Small intestine (tissue), 7 donors: ENCODE measurements around the gene CAMK2A. TPM values are rescaled to one million over a fixed set of nuclear protein-coding genes. Genes with fewer than 3 reads are reported as not detected.

ENCODE experiments used
- DNase-seq, 2 donors: peaks; one replicate each; pipeline versions ENCODE4 v3.0.0 to v3.0.0-alpha.2; 2013
- FAIRE-seq: peaks from 2 replicates; lab custom pipeline; 2012; peaks lifted over from hg19 to GRCh38; lab: Jason Lieb, UNC
- H3K27ac ChIP-seq, 3 donors: one replicate each; pipeline ENCODE4 v1.5.1; 2013; ENCODE audit warnings: low read length in 2 of 3, mild to moderate bottlenecking in 2 of 3, control low read depth in 1 of 3, inconsistent platforms in 1 of 3, low read depth in 1 of 3, moderate library complexity in 1 of 3
- H3K27me3 ChIP-seq, 3 donors: one replicate each; pipeline ENCODE4 v1.6.1; 2013; ENCODE audit warnings: low read length in 3 of 3, inconsistent platforms in 1 of 3; ENCODE audit not compliant: control insufficient read depth in 3 of 3, insufficient read depth in 3 of 3
- H3K36me3 ChIP-seq, 3 donors: one replicate each; pipeline ENCODE4 v1.6.1; 2013; ENCODE audit warnings: low read length in 3 of 3, inconsistent platforms in 1 of 3, low read depth in 1 of 3, mild to moderate bottlenecking in 1 of 3, moderate library complexity in 1 of 3; ENCODE audit not compliant: control insufficient read depth in 3 of 3, insufficient read depth in 2 of 3
- H3K4me1 ChIP-seq, 3 donors: one replicate each; pipeline ENCODE4 v1.6.1; 2013; ENCODE audit warnings: low read length in 2 of 3, inconsistent platforms in 1 of 3, low read depth in 1 of 3, mild to moderate bottlenecking in 1 of 3, moderate library complexity in 1 of 3; ENCODE audit not compliant: control insufficient read depth in 3 of 3, insufficient read depth in 2 of 3
- H3K4me3 ChIP-seq, 3 donors: one replicate each; pipeline ENCODE4 v1.5.1; 2013; ENCODE audit warnings: low read length in 3 of 3, control low read depth in 1 of 3, inconsistent platforms in 1 of 3, low read depth in 1 of 3, mild to moderate bottlenecking in 1 of 3, moderate library complexity in 1 of 3
- H3K9me3 ChIP-seq, 2 donors: one replicate each; pipeline ENCODE4 v1.6.1; 2013; ENCODE audit warnings: low read depth in 1 of 2, low read length in 1 of 2; ENCODE audit not compliant: control insufficient read depth in 2 of 2, insufficient read depth in 1 of 2
- WGBS, 3 donors: extraction: QIAGEN DNeasy Blood & Tissue Kit; methylation state at CpG; one replicate each; pipeline ENCODE4 v1.1.7; 2013; 5-methylcytosine and 5-hydroxymethylcytosine counted together
- polyA plus RNA-seq, 4 donors: library from polyadenylated mRNA; stranded (reverse) in 3 of 4; unstranded in 1 of 4; fragments of 200-250 nt in 3 of 4; fragments of 120-200 nt in 1 of 4; gene quantifications; one replicate each; pipeline versions ENCODE4 v1.2.1 to v1.2.3, GENCODE V29; 2013
- donor health status: healthy with polysubstance abuse.
- donor health status: control.
- donor health status: control.
- donor health status: Bipolar disorder and iron deficiency.
- donor health status: healthy.

CAMK2A gene
- polyA plus RNA-seq, 4 donors: 0.46 to 0.52 TPM; not detected in 2

DNA sequence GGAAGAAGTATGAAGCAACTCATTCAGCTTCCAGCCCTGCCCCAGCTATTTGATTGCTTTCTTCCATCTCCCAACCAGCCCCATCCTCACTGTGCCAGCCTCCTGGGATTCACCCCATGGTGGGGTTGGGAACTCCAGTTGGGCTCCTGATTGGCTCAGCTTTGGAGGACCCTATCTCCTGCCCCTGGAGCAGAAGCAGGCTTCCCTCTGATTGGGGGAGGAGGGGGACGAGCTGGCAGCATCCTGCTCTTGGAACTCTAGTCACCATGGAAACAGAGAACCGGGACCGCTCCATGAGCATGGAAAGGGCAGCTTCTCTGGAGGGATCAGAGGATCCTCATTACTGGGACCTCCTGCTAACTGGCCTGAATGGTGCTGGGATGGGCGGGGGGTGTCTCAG, 97.1 kb downstream of the CAMK2A start:
- H3K36me3 ChIP-seq: peaks cover 0 to 29% (median 0%) of the 10 kb centered on the region in 3 donors
- no peak for DNase-seq

DNA sequence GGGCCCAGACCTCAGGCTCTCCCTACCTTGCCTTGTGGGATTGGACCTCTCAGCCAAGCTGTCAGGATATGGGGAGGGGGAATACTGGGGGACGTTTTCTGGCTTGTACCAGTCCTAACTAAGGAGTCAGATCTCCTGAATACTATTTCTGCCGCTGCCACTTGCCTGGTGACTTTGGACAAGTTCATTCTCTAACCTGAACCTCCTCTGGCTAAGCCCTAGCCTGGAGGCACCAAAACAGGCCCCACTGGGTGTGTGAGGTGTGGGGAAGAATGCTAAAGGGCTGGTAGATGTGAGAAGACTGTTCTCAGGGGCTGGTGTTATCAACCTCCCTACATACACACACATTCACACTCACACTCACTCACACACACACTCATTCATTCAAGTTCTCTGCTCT, 98.6 kb downstream of the CAMK2A start:
- WGBS, 3 donors: 35 to 53% (median 42%) methylated on average over 2 of the region's 2 CpGs
- no peak overlapping the region for H3K4me3 ChIP-seq
- FAIRE-seq: no peak

More for the DNA sequence above, 97.1 kb downstream of the CAMK2A start:
- Histone ChIP-seq H3K27ac (no peak overlapping the region), H3K4me3 (no peak overlapping the region), H3K9me3 (no peaks in the 10 kb centered on the region), H3K27me3 (peaks cover 0 to 15% (median 0%) of the 10 kb centered on the region in 3 donors), H3K4me1 (peaks cover 0 to 35% (median 3%) of the 10 kb centered on the region in 3 donors)
- WGBS, 3 donors: 77 to 91% (median 87%) methylated on average over 4 of the region's 4 CpGs
- no peak for FAIRE-seq

DNA sequence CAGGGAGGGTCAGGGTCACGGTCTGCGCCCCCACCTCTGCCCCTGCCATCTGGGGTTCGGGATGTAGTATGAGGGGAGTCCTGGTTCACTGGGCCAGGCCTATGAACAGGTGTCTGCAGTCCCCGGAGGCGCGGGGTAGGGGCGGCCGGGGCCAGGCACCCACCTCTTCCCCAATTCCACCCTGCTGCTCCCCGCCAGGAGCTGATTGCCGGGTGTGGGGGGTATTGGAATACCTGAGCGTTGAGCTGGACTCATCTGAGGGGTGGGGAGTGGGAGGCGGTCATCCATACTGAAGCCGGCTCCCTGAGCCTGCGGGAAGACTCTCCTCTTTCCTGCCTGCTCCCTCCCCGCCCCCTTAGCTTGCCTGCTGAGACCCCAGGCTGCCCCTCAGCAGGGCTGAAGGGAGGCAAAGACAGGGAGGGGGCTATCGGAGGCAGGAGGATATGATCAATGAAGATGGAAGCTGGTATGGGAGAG, 99.0 kb downstream of the CAMK2A start:
- H3K9me3 ChIP-seq: no peaks in the 10 kb centered on the region
- H3K27ac ChIP-seq: no peak overlapping the region
- peak overlapping the region in 1 of 3 donors; percentile 23 for H3K4me3 ChIP-seq
- peaks cover 0 to 27% (median 3%) of the 10 kb centered on the region in 3 donors for H3K36me3 ChIP-seq
- DNase-seq (no peak), FAIRE-seq (no peak)
- peaks cover 11 to 54% (median 12%) of the 10 kb centered on the region in 3 donors for H3K4me1 ChIP-seq
- 43 to 54% (median 51%) methylated on average over 14 to 16 of the region's 16 CpGs for WGBS, 3 donors
- peaks cover 0 to 15% (median 0%) of the 10 kb centered on the region in 3 donors for H3K27me3 ChIP-seq

More for the DNA sequence above, 98.6 kb downstream of the CAMK2A start:
- Histone ChIP-seq H3K27me3 (peaks cover 0 to 15% (median 0%) of the 10 kb centered on the region in 3 donors), H3K4me1 (peaks cover 7 to 50% (median 8%) of the 10 kb centered on the region in 3 donors), H3K9me3 (no peaks in the 10 kb centered on the region), H3K27ac (no peak overlapping the region), H3K36me3 (peaks cover 0 to 27% (median 3%) of the 10 kb centered on the region in 3 donors)
- DNase-seq: no peak

DNA sequence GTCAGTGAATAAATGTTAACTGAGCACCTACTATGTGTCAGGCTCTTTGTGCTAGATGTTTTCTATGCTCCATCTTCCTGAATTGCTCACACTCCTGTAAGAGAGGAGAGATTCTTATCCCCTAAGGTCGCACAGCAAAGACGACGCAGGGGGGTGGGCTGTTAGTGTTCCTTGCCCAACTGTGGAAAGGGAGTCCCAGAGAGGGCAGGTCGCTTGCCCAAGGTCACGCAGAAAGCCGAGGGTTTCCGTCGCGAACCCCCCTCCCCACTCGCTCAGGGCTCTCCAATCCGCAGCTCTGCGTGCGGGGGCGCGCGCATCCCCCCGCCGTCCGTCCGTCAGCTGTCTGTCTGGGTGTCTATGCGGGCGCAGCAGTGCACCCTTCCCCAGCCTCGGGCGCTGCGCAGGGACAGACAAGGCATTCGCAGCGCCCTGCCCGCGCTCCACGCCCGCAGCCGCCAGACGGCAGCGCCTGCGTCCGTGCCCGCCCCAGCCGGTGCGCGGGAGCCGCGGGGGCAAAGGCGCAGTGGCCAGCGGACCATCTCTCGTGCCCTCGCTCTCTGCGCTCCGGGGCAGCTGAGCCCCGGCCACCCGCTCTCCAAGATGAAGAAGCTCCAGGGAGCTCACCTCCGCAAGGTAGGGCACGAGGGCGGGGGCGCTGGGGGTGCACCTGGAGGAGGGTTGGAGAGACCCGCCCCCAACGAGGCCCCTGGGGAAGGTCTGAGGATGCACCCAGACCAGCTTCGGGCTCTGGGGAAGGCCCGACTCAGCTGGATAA, 99.7 kb downstream of the CAMK2A start, which contains the start of gene SLC6A7:
Gene SLC6A7, plus strand, starts transcription at position 335 of the 775 bp plus-strand sequence. Its CDS starts 266 bp downstream, at position 601.
- Histone ChIP-seq H3K27ac (peak within 1 kb of the TSS in 1 of 3 donors; percentile 93), H3K36me3 (peaks cover 0 to 24% (median 3%) of the 10 kb centered on the region in 3 donors), H3K4me1 (peaks cover 12 to 60% (median 13%) of the 10 kb centered on the region in 3 donors), H3K4me3 (peak within 1 kb of the TSS in 2 of 3 donors; percentile 3 to 41), H3K9me3 (no peaks in the 10 kb centered on the region), H3K27me3 (peaks cover 0 to 15% (median 0%) of the 10 kb centered on the region in 3 donors)
- FAIRE-seq: no peak
- DNase-seq: peak; percentile 43 to 52
- 2 to 10% (median 7%) methylated on average over 52 to 58 of the region's 58 CpGs for WGBS, 3 donors

DNA sequence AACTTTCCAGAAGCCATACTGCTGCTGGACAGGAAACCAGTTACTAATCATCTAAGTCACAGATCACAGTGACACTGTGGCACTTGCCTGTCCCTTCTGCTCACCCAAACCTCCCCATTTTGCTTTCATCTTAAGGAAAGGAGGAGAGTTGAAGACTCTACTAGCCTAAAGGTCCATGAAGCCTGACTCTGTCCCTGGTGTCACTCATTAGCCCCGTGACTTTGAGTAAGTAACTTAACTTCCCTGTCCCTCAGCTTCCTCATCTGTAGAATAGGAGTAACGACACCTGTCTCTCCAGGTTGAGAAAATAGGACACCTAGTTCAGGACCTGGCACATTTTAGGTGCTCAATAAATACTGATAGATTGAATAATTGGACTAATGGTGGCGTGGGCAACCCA, 100.2 kb downstream of the CAMK2A start:
- peaks cover 0 to 15% (median 0%) of the 10 kb centered on the region in 3 donors for H3K27me3 ChIP-seq
- H3K4me3 ChIP-seq: peak overlapping the region in 1 of 3 donors; percentile 41
- peaks cover 13 to 65% (median 14%) of the 10 kb centered on the region in 3 donors for H3K4me1 ChIP-seq
- peaks cover 0 to 24% (median 3%) of the 10 kb centered on the region in 3 donors for H3K36me3 ChIP-seq
- no peak overlapping the region for H3K27ac ChIP-seq
- no peaks in the 10 kb centered on the region for H3K9me3 ChIP-seq
- no peak for FAIRE-seq
- no peak for DNase-seq
- WGBS, 3 donors: 42 to 61% (median 47%) methylated on average over 3 of the region's 3 CpGs

DNA sequence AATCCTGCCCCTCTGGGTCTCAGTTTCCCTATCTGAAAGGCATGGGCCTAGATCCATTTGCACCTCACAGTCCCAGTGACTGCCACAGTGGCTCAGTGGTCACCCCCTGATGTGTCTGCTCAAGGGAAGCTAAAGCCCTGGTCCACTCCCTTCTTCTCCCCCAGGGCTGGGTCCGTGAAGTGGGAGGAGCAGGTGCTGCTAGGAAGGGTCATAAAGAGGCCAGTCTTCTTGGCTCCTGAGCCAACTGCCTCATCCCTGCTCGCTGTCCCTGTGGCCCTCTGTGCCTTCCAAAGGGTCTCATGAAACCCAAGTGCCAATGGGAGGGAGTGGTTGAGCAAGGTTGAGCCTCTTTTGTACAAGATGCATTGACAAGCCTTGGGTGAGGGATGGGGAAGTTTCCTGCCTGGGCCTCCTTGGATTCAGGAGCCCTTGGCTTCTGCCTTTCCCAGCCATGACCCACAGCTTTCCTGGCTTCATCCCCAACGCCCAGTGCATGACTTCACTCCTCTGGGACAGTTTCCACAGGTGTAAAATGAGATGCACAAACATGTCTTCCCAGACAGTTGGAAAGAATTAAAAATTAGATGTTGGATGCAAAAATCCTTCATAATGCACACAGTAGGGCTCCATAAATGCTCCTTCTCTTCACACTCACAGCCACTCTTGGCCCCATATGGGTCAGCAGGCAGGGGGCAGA, 101.3 kb downstream of the CAMK2A start:
- H3K27ac ChIP-seq: peak overlapping the region in 1 of 3 donors; percentile 93
- H3K4me1 ChIP-seq: peaks cover 17 to 76% (median 17%) of the 10 kb centered on the region in 3 donors
- no peaks in the 10 kb centered on the region for H3K9me3 ChIP-seq
- DNase-seq (peak; percentile 43 to 71), FAIRE-seq (no peak)
- WGBS, 3 donors: 16 to 46% (median 27%) methylated on average over 3 of the region's 3 CpGs
- peaks cover 0 to 34% (median 3%) of the 10 kb centered on the region in 3 donors for H3K36me3 ChIP-seq
- H3K27me3 ChIP-seq: peaks cover 0 to 15% (median 0%) of the 10 kb centered on the region in 3 donors
- H3K4me3 ChIP-seq: no peak overlapping the region

DNA sequence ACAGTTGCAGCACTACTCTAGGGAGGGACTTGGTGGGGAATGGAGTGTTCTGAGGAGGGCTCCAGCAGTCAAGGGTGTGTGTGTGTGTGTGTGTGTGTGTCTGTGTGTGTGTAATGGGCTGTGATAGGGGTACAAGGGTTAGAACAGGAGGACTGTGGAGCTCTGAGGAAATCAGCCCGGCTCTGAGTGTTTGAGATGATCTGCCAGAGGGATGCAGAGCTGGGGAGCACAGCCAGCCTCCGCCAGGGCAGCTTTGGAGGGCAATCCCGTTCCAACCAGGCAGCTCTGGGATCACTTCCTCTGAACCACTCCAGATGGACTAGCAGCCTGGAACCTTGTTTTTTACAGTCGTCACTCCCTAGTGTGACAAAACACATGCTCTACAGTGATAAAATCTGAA, 102.7 kb downstream of the CAMK2A start:
- Histone ChIP-seq H3K4me1 (peaks cover 17 to 89% (median 20%) of the 10 kb centered on the region in 3 donors), H3K4me3 (no peak overlapping the region), H3K27ac (peak overlapping the region; percentile 77 to 93 (median 82)), H3K36me3 (peaks cover 0 to 48% (median 3%) of the 10 kb centered on the region in 3 donors), H3K9me3 (no peaks in the 10 kb centered on the region), H3K27me3 (peaks cover 0 to 15% (median 0%) of the 10 kb centered on the region in 3 donors)
- 31 to 44% (median 43%) methylated on average over 4 of the region's 4 CpGs for WGBS, 3 donors
- DNase-seq (peak in 1 of 2 donors; percentile 53), FAIRE-seq (no peak)

DNA sequence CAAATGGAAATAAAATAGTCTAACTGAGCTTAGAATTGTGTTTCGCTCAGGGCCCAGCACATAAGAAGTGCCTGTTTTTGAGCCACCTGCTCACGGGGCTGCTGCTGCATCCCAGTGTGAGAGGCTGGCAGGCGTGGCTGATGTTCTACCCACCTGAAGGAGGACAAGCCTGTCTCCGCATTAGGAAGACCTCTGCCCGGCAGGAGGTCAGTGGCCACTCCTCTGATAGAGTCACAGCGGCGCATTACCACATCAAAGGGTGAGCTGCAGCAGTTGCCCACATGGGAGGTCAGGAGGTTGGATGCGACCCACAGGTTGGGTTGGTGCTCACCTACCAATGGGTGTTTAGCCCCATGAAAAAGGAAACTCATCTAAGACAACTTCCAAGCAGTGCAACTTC, 103.4 kb downstream of the CAMK2A start:
- no peak for FAIRE-seq
- no peak for DNase-seq
- Histone ChIP-seq H3K27me3 (peaks cover 0 to 15% (median 0%) of the 10 kb centered on the region in 3 donors), H3K36me3 (peaks cover 0 to 54% (median 3%) of the 10 kb centered on the region in 3 donors), H3K27ac (peak overlapping the region; percentile 77 to 93 (median 82)), H3K4me3 (no peak overlapping the region), H3K9me3 (no peaks in the 10 kb centered on the region), H3K4me1 (peaks cover 20 to 97% (median 21%) of the 10 kb centered on the region in 3 donors)
- WGBS, 3 donors: 50 to 77% (median 74%) methylated on average over 8 of the region's 8 CpGs
